Measurements from ENCODE around the gene PLEKHA6. TPM values are rescaled to one million over a fixed set of nuclear protein-coding genes. Genes with fewer than 3 reads are reported as not detected.

Gene PLEKHA6
- total and polyA plus RNA-seq, 8 donors: 9.5 to 23.8 (median 15.0) TPM

GRCh38 chr1:204401730-204402129 is 42.0 kb upstream of the PLEKHA6 start:
- no peak overlapping the region for H3K27ac ChIP-seq
- DNase-seq: no peak

DNA sequence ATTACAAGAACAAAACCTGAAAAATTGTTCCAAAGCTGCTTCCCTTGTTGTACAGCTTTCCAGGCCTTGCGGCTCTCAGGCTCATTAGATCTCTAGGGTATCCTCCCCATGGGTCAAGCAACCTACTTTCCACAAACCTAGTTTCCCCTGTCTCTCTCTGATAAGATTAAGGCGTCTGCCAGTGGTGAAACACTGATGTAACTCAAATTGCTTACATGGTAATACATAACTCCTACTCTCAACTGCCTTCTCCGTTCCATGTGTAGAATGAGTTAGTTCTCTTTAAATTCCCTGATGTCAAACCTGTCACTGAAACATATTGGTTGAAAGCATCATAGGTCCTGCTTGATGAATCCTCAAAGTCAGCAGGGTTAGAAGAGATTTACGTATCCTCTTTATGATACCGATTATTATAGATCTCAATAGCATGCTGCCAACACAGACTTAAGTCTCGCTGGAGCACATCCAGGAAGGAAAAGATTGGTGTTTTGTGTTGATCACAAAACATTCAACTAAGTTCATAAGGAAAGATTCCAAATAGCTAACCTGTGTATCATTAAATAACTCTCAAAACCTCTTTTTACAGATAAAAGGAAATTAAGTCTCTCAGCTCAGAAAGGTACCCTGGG is 41.3 kb upstream of the PLEKHA6 start:
- H3K4me3 ChIP-seq: no peak overlapping the region
- H3K36me3 ChIP-seq: peaks cover 5 to 31% (median 9%) of the 10 kb centered on the region in 3 donors
- 65 to 80% methylated on average over 6 of the region's 6 CpGs for WGBS, 2 donors
- TF ChIP-seq, protein P1, sequence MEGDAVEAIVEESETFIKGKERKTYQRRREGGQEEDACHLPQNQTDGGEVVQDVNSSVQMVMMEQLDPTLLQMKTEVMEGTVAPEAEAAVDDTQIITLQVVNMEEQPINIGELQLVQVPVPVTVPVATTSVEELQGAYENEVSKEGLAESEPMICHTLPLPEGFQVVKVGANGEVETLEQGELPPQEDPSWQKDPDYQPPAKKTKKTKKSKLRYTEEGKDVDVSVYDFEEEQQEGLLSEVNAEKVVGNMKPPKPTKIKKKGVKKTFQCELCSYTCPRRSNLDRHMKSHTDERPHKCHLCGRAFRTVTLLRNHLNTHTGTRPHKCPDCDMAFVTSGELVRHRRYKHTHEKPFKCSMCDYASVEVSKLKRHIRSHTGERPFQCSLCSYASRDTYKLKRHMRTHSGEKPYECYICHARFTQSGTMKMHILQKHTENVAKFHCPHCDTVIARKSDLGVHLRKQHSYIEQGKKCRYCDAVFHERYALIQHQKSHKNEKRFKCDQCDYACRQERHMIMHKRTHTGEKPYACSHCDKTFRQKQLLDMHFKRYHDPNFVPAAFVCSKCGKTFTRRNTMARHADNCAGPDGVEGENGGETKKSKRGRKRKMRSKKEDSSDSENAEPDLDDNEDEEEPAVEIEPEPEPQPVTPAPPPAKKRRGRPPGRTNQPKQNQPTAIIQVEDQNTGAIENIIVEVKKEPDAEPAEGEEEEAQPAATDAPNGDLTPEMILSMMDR (IDR thresholded peaks at IDR 0.05): no peak
- no peak for FAIRE-seq
- H3K9me3 ChIP-seq: no peaks in the 10 kb centered on the region
- intact Hi-C loops (cut with DNase I): no loop called here
- peaks cover 17 to 20% (median 18%) of the 10 kb centered on the region in 3 donors for H3K4me1 ChIP-seq
- ATAC-seq: no peak
- H3K27me3 ChIP-seq: no peaks in the 10 kb centered on the region
- DNase-seq: no peak
- H3K27ac ChIP-seq: no peak overlapping the region

More at GRCh38 chr1:204401730-204402129, 42.0 kb upstream of the PLEKHA6 start:
- FAIRE-seq: no peak
- H3K9me3 ChIP-seq: no peaks in the 10 kb centered on the region
- peaks cover 5 to 31% (median 9%) of the 10 kb centered on the region in 3 donors for H3K36me3 ChIP-seq
- TF ChIP-seq, protein P1 (IDR thresholded peaks at IDR 0.05): no peak
- no peak for ATAC-seq
- H3K27me3 ChIP-seq: no peaks in the 10 kb centered on the region
- intact Hi-C loops (cut with DNase I): no loop called here
- no peak overlapping the region for H3K4me3 ChIP-seq
- peaks cover 18 to 28% (median 18%) of the 10 kb centered on the region in 3 donors for H3K4me1 ChIP-seq
- 83 to 89% methylated on average over 3 of the region's 3 CpGs for WGBS, 2 donors

GRCh38 chr1:204398197-204399125 is 38.7 kb upstream of the PLEKHA6 start:
- peak; percentile 86 to 99 (median 95) for ATAC-seq
- H3K27me3 ChIP-seq: no peaks in the 10 kb centered on the region
- no peak overlapping the region for H3K4me3 ChIP-seq
- intact Hi-C loops (cut with DNase I): no loop called here
- H3K4me1 ChIP-seq: peaks cover 0 to 8% (median 3%) of the 10 kb centered on the region in 3 donors
- FAIRE-seq: no peak
- peaks cover 0 to 9% (median 7%) of the 10 kb centered on the region in 3 donors for H3K36me3 ChIP-seq
- H3K9me3 ChIP-seq: no peaks in the 10 kb centered on the region
- peak overlapping the region in 3 of 4 donors; percentile 40 to 75 (median 69) for H3K27ac ChIP-seq
- 56 to 60% methylated on average over 7 of the region's 7 CpGs for WGBS, 2 donors
- DNase-seq: peak; percentile 67 to 90 (median 80)
- TF ChIP-seq, protein P1 (IDR thresholded peaks at IDR 0.05): peak; percentile 67 to 79 (median 72)

DNA sequence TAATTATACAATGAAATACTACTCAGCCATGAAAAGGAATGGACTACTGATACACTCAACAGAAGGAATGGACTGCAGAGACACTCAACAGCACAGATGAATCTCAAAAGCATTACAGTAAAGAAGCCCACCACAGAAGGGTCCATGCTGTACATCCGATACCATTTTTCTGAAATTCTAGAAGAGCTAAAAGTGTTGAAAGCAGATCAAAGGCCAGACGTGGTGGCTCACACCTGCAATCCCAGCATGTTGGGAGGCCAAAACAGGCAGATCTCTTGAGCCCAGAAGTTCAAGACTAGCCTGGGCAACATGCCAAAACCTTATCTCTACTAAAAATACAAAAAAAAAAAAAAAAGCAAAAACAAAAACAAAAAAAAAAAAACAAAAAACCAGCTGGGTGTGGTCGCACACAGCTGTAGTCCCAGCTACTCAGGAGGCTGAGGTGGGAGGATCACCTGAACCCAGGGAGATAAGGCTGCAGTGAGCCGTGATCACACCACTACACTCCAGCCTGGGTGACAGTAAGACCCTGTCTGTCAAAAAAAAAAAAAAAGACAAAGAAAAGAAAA is 36.4 kb upstream of the PLEKHA6 start:
- Histone ChIP-seq H3K4me1 (peaks cover 0 to 12% (median 7%) of the 10 kb centered on the region in 3 donors), H3K9me3 (no peaks in the 10 kb centered on the region), H3K27me3 (no peaks in the 10 kb centered on the region), H3K4me3 (no peak overlapping the region), H3K36me3 (peaks cover 0 to 3% (median 0%) of the 10 kb centered on the region in 3 donors), H3K27ac (no peak overlapping the region)
- TF ChIP-seq, protein P1 (IDR thresholded peaks at IDR 0.05): no peak
- ATAC-seq (no peak), DNase-seq (no peak), FAIRE-seq (no peak)
- intact Hi-C loops (cut with DNase I): no loop called here
- WGBS, 2 donors: 83 to 86% methylated on average over 4 of the region's 4 CpGs
